ENCODE measurements around the gene D2HGDH.
"Not testable (repeated sequence)": the region's sequence is repeated elsewhere in the genome, so short reads cannot be mapped to it uniquely, and the experiment has no call there.

The D2HGDH gene

GRCh38 chr2:241771286-241772062 is 37.0 kb downstream of the D2HGDH start:
- no peak for DNase-seq

- DNase-seq, result no peak
Measured at GRCh38 chr2:241772063-241772499, 37.7 kb downstream of the D2HGDH start.

- no peak for DNase-seq
Measured at GRCh38 chr2:241773511-241774418, 39.3 kb downstream of the D2HGDH start.

GRCh38 chr2:241774419-241775222 is 40.2 kb downstream of the D2HGDH start:
- no peak for DNase-seq

GRCh38 chr2:241775223-241776177 is 41.1 kb downstream of the D2HGDH start:
- DNase-seq, result no peak

- DNase-seq, result no peak
Measured at GRCh38 chr2:241776336-241777169, 42.1 kb downstream of the D2HGDH start, which contains the start of gene GAL3ST2. Gene GAL3ST2 (plus strand): TSS chr2:241776822. CDS start chr2:241776956, 134 bp downstream.

- no peak for DNase-seq
Measured at GRCh38 chr2:241777170-241777685, 42.8 kb downstream of the D2HGDH start.

- DNase-seq, result no peak
Measured at GRCh38 chr2:241777686-241778627, 43.5 kb downstream of the D2HGDH start.

GRCh38 chr2:241780939-241781569 is 46.6 kb downstream of the D2HGDH start:
- no peak for DNase-seq

- DNase-seq, result not testable (repeated sequence)
Measured at GRCh38 chr2:241782053-241782452, 47.6 kb downstream of the D2HGDH start.

- DNase-seq, result no peak
Measured at GRCh38 chr2:241788135-241788534, 53.7 kb downstream of the D2HGDH start.

GRCh38 chr2:241788572-241788971 is 54.1 kb downstream of the D2HGDH start:
- peak in 1 of 2 donors; percentile 2 for DNase-seq

GRCh38 chr2:241791385-241791784 is 57.0 kb downstream of the D2HGDH start:
- not testable (repeated sequence) for DNase-seq

GRCh38 chr2:241793385-241793784 is 59.0 kb downstream of the D2HGDH start:
- no peak for DNase-seq

GRCh38 chr2:241794250-241794823 is 59.9 kb downstream of the D2HGDH start:
- DNase-seq, result no peak

GRCh38 chr2:241795021-241795999 is 60.9 kb downstream of the D2HGDH start:
- no peak for DNase-seq

GRCh38 chr2:241796209-241796608 is 61.8 kb downstream of the D2HGDH start:
- no peak for DNase-seq
